Endothelial cell (in vitro differentiated cells): ENCODE data around the gene CLEC3A. TPM values are rescaled to one million over a fixed set of nuclear protein-coding genes. Genes with fewer than 3 reads are reported as not detected.

Source experiments
- DNase-seq: peaks from one replicate; pipeline ENCODE4 v3.0.0; 2021; ENCODE audit warnings: low spot score
- H3K27ac Mint-ChIP-seq: one replicate; pipeline ENCODE4 v1.8.0; 2021; ENCODE audit warnings: mixed read lengths, inconsistent platforms; ENCODE audit not compliant: unreplicated experiment
- H3K27me3 Mint-ChIP-seq: one replicate; pipeline ENCODE4 v1.8.0; 2021; ENCODE audit warnings: mild to moderate bottlenecking, moderate library complexity, mixed read lengths, inconsistent platforms; ENCODE audit not compliant: unreplicated experiment
- H3K36me3 Mint-ChIP-seq: one replicate; pipeline ENCODE4 v1.8.0; 2021; ENCODE audit warnings: mild to moderate bottlenecking, low read depth, mixed read lengths, inconsistent platforms; ENCODE audit not compliant: unreplicated experiment
- H3K4me1 Mint-ChIP-seq: one replicate; pipeline ENCODE4 v1.8.0; 2021; ENCODE audit warnings: mild to moderate bottlenecking, mixed read lengths, inconsistent platforms; ENCODE audit not compliant: unreplicated experiment
- H3K4me3 Mint-ChIP-seq: one replicate; pipeline ENCODE4 v1.8.0; 2021; ENCODE audit warnings: mild to moderate bottlenecking, mixed read lengths, inconsistent platforms; ENCODE audit not compliant: unreplicated experiment
- H3K9me3 Mint-ChIP-seq: one replicate; pipeline ENCODE4 v1.8.0; 2021; ENCODE audit warnings: mixed read lengths, inconsistent platforms; ENCODE audit not compliant: unreplicated experiment
- CTCF ChIP-seq: fragments of 200-600 bp; sonication (generic); IDR thresholded peaks from one replicate; pipeline ENCODE4 v1.5.0; 2021; ENCODE audit warnings: antibody characterized with exemption; ENCODE audit not compliant: unreplicated experiment
- total RNA-seq: library from RNA; stranded (reverse); fragmentation: NEBNext Ultra II Directional; extraction: Animal tissue kit (Norgen Biotek cat#: 25700); gene quantifications from one replicate; pipeline ENCODE4 v1.2.1, GENCODE V29; 2021; ENCODE audit not compliant: unreplicated experiment

Gene CLEC3A
- total RNA-seq, 1 donor from 2014 or later, result not detected

DNA sequence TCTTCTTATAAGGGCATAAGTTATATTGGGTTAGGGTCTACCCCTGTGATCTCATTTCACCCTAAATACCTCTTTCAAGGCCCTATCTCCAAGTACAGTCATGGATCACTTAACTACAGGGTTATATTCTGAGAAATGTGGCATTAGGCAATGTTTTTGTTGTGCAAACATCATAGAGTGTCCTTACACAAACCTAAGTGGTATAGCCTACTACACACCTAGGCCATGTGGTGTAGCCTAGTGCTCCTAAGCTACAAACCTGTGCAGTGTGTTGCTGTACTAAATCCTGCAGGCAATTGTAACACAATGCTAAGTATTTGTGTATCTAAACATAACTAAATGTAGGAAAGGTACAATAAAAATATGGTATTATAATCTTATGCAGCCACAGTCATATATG lies 18.0 kb downstream of the CLEC3A start:
- H3K4me1 Mint-ChIP-seq, result no peaks in the 10 kb centered on the region
- no peaks in the 10 kb centered on the region for H3K27me3 Mint-ChIP-seq
- H3K36me3 Mint-ChIP-seq, result no peaks in the 10 kb centered on the region
- H3K4me3 Mint-ChIP-seq, result no peak overlapping the region
- no peak for TF ChIP-seq CTCF
- no peak for DNase-seq
- H3K9me3 Mint-ChIP-seq, result no peaks in the 10 kb centered on the region
- H3K27ac Mint-ChIP-seq, result no peak overlapping the region

DNA sequence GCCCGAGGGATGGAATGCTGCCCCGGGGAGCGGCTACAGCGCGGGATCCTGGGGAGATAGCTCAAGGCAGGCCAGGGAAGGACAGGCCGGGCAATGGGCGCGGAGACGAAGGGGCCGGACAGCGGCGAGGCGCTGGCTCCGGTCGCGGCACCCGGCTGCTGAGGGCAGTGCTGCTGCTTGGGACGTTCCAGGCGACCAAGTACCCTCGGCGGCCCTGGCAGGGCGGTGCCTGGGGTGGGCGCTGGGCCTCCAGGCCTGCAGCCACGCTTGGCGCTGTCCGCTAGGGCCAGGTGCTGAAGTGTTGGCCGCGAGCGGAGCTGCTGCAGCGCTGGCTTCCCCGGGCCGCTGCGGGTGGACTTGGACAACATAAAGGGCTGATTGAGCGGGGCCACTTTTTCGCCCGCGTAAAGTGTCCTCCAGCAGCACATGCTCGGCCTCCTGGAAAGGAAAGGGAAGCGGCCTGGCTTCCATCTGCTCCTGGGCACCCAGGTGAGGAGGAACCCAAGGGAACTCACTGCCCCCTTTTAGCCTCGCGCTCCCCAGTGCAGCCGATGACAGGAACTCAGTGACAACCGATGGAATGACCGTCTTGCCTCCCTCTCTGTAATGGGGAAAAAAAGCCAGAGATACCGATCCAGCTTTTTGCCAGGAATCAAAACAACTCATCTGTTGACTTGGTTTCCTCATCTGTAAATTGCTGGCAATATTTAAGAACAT lies 23.7 kb downstream of the CLEC3A start:
- peak; percentile 99 for DNase-seq
- Mint-ChIP-seq H3K27me3 (no peaks in the 10 kb centered on the region), H3K4me3 (no peak overlapping the region), H3K27ac (no peak overlapping the region), H3K9me3 (no peaks in the 10 kb centered on the region), H3K36me3 (no peaks in the 10 kb centered on the region), H3K4me1 (no peaks in the 10 kb centered on the region)
- no peak for TF ChIP-seq CTCF

DNA sequence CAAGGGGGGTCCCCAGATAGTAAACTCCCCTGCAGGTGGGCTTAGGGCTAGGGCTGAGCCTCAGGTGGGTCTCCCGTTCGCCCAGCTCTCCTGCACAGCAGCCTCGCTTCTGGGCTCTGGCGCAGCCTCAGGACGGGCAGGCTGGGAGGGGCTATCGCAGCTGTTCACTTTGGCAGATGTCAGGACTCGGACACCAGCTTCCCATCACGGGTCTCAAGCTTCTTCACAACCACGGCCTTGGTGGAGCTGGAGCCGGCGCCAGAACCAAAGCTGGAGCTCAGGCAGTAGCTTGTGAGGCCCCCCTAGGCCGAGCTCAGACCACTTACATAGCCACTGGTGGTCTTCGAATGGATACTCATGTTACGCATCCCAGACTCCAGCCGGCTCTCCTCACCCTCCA lies 26.0 kb downstream of the CLEC3A start:
- Mint-ChIP-seq H3K4me1 (no peaks in the 10 kb centered on the region), H3K27ac (no peak overlapping the region), H3K9me3 (no peaks in the 10 kb centered on the region), H3K27me3 (peaks cover 1% of the 10 kb centered on the region), H3K36me3 (no peaks in the 10 kb centered on the region), H3K4me3 (no peak overlapping the region)
- no peak for TF ChIP-seq CTCF
- DNase-seq, result no peak

GRCh38 chr16:78050734-78051400 lies 28.5 kb downstream of the CLEC3A start:
- Mint-ChIP-seq H3K4me3 (no peak overlapping the region), H3K27me3 (peaks cover 1% of the 10 kb centered on the region), H3K27ac (no peak overlapping the region), H3K36me3 (no peaks in the 10 kb centered on the region), H3K4me1 (no peaks in the 10 kb centered on the region), H3K9me3 (no peaks in the 10 kb centered on the region)
- no peak for DNase-seq
- no peak for TF ChIP-seq CTCF
